Putamen (tissue), 1 donor: ENCODE data around the gene SPACA5.
"Not testable (repeated sequence)": the region's sequence is repeated elsewhere in the genome, so short reads cannot be mapped to it uniquely, and the experiment has no call there.

ENCODE experiments used
- DNase-seq: peaks from one replicate; pipeline ENCODE4 v3.0.0-alpha.2; 2016; ENCODE audit warnings: low spot score

Gene SPACA5

GRCh38 chrX:48021026-48021900 is 14.5 kb downstream of the SPACA5 start:
- DNase-seq: peak; percentile 82

GRCh38 chrX:48022100-48022499 is 15.3 kb downstream of the SPACA5 start:
- DNase-seq: no peak

GRCh38 chrX:48022738-48023137 is 15.9 kb downstream of the SPACA5 start:
- DNase-seq: no peak

GRCh38 chrX:48025561-48025960 is 18.8 kb downstream of the SPACA5 start:
- DNase-seq: peak; percentile 51

- DNase-seq: not testable (repeated sequence)
Measured at GRCh38 chrX:48027545-48027944, 20.8 kb downstream of the SPACA5 start.

- no peak for DNase-seq
Measured at GRCh38 chrX:48028091-48028490, 21.3 kb downstream of the SPACA5 start.

GRCh38 chrX:48030237-48030636 is 23.4 kb downstream of the SPACA5 start:
- no peak for DNase-seq

GRCh38 chrX:48030641-48031173 is 23.9 kb downstream of the SPACA5 start:
- not testable (repeated sequence) for DNase-seq

- no peak for DNase-seq
Measured at GRCh38 chrX:48035891-48036290, 29.1 kb downstream of the SPACA5 start.

GRCh38 chrX:48043056-48043455 is 36.3 kb downstream of the SPACA5 start:
- no peak for DNase-seq

- DNase-seq: no peak
Measured at GRCh38 chrX:48045410-48046311, 38.9 kb downstream of the SPACA5 start.

GRCh38 chrX:48046846-48047245 is 40.1 kb downstream of the SPACA5 start:
- DNase-seq: no peak

GRCh38 chrX:48058621-48059295 is 52.0 kb downstream of the SPACA5 start:
- no peak for DNase-seq

- no peak for DNase-seq
Measured at GRCh38 chrX:48059296-48059639, 52.5 kb downstream of the SPACA5 start.
